ENCODE measurements around the gene SELP. TPM values are rescaled to one million over a fixed set of nuclear protein-coding genes. Genes with fewer than 3 reads are reported as not detected.
A peak's percentile ranks its signal among the peaks of the same experiment; 100 is the strongest.

Gene SELP
- total RNA-seq, 2 donors from 2014 or later, result not detected

DNA sequence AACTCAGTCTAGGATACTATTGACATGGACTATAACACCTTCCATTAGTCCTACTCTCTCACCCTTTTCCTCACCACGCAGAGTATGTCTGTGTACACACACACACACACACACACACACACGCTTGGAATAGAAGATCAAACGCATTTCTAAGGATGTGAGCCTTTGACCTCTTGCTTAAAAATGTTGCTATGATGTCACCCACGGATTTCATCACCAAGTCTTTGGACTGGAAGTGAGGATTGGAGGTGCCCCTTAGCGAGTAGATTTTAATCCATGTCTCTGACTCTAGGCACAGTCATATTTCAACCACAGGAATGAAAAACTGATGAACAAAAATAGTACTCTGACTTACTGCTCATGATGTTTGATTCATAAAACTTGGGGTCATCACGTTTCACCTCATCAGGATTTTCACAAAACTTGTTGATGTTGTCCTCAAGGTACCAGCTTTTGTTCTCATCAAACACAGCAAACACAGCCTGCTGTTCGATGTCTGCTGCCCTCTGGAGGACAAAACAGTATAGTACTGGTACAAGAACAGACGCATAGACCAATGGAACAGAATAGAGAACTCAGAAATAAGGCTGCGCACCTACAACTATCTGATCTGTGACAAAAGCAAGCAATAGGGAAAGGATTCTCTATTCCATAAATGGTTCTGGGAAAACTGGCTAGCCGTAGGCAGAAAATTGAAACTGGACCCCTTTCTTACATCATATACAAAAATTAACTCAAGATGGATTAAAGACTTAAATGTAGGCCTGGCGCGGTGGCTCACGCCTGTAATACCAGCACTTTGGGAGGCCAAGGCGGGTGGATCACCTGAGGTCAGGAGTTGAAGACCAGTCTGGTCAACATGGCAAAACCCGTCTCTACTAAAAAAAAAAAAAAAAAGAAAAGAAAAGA is 83.6 kb downstream of the SELP start:
- Mint-ChIP-seq H3K27ac (no peak overlapping the region), H3K27me3 (ENCODE audit: insufficient read depth) (no peaks in the 10 kb centered on the region), H3K4me1 (peaks cover 4% of the 10 kb centered on the region), H3K4me3 (no peak overlapping the region), H3K9me3 (no peaks in the 10 kb centered on the region), H3K36me3 (ENCODE audit: low read depth) (no peaks in the 10 kb centered on the region)
- Histone ChIP-seq H3K27me3 (ENCODE audit: control insufficient read depth, insufficient read depth, low read length, poor library complexity, severe bottlenecking) (no peaks in the 10 kb centered on the region), H3K9me3 (ENCODE audit: control insufficient read depth, low read length) (no peaks in the 10 kb centered on the region), H3K9ac (ENCODE audit: extremely low read depth, low read length, poor library complexity, severe bottlenecking) (no peak overlapping the region), H3K27ac (ENCODE audit: low read depth, low read length) (no peak overlapping the region), H3K4me1 (ENCODE audit: control insufficient read depth, insufficient read depth, low read length) (no peaks in the 10 kb centered on the region), H3K4me3 (ENCODE audit: low read length) (no peak overlapping the region), H3K36me3 (ENCODE audit: control insufficient read depth, insufficient read depth, low read length) (no peaks in the 10 kb centered on the region)
- WGBS, 2 experiments (ENCODE audit: insufficient coverage in 1 of 2, insufficient read length in 1 of 2), result 58 to 63% methylated on average over 11 to 15 of the region's 15 CpGs
- TF ChIP-seq, protein P1, sequence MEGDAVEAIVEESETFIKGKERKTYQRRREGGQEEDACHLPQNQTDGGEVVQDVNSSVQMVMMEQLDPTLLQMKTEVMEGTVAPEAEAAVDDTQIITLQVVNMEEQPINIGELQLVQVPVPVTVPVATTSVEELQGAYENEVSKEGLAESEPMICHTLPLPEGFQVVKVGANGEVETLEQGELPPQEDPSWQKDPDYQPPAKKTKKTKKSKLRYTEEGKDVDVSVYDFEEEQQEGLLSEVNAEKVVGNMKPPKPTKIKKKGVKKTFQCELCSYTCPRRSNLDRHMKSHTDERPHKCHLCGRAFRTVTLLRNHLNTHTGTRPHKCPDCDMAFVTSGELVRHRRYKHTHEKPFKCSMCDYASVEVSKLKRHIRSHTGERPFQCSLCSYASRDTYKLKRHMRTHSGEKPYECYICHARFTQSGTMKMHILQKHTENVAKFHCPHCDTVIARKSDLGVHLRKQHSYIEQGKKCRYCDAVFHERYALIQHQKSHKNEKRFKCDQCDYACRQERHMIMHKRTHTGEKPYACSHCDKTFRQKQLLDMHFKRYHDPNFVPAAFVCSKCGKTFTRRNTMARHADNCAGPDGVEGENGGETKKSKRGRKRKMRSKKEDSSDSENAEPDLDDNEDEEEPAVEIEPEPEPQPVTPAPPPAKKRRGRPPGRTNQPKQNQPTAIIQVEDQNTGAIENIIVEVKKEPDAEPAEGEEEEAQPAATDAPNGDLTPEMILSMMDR (conservative IDR thresholded peaks at IDR 0.05), result peak; percentile 90
- DNase-seq, result peak; percentile 71

DNA sequence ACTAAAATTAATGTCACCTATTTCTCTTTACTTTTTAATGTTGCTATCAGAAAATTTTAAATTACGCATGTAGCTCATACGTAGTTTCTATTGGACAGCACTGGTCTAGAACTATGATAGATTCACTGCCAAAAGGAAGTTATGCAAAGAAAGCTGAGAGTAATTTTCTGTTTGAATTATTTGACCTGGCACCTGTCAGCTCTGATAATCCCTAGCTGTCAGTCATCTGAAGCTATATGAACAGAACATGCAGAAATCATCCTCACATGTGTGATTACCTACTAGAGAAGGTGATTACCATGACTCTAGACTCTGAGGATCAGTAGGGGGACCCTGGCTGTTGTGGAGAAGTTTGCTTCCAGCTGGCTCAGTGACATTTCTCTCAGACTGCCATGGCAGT is 84.5 kb downstream of the SELP start:
- H3K27me3 Mint-ChIP-seq (ENCODE audit: insufficient read depth), result no peaks in the 10 kb centered on the region
- WGBS, 2 experiments (ENCODE audit: insufficient coverage in 1 of 2, insufficient read length in 1 of 2), result 92% methylated on average over 2 of the region's 2 CpGs; no CpG with 5 or more reads in 1 of the 2 experiments
- no peaks in the 10 kb centered on the region for H3K36me3 Mint-ChIP-seq (ENCODE audit: low read depth)

GRCh38 chr1:169538998-169539871 is 90.7 kb downstream of the SELP start:
- Mint-ChIP-seq H3K36me3 (ENCODE audit: low read depth) (no peaks in the 10 kb centered on the region), H3K27me3 (ENCODE audit: insufficient read depth) (no peaks in the 10 kb centered on the region), H3K9me3 (peaks cover 3% of the 10 kb centered on the region), H3K4me3 (no peak overlapping the region), H3K4me1 (no peaks in the 10 kb centered on the region), H3K27ac (no peak overlapping the region)
- TF ChIP-seq, protein P1 (conservative IDR thresholded peaks at IDR 0.05), result no peak
- Histone ChIP-seq H3K27me3 (ENCODE audit: control insufficient read depth, insufficient read depth, low read length, poor library complexity, severe bottlenecking) (no peaks in the 10 kb centered on the region), H3K36me3 (ENCODE audit: control insufficient read depth, insufficient read depth, low read length) (no peaks in the 10 kb centered on the region), H3K4me3 (ENCODE audit: low read length) (no peak overlapping the region), H3K9me3 (ENCODE audit: control insufficient read depth, low read length) (no peaks in the 10 kb centered on the region), H3K4me1 (ENCODE audit: control insufficient read depth, insufficient read depth, low read length) (no peaks in the 10 kb centered on the region), H3K9ac (ENCODE audit: extremely low read depth, low read length, poor library complexity, severe bottlenecking) (no peak overlapping the region), H3K27ac (ENCODE audit: low read depth, low read length) (no peak overlapping the region)
- WGBS, 2 experiments (ENCODE audit: insufficient coverage in 1 of 2, insufficient read length in 1 of 2), result 92 to 100% methylated on average over 1 to 3 of the region's 3 CpGs
- no peak for DNase-seq

More for the DNA sequence above, 84.5 kb downstream of the SELP start:
- H3K4me3 Mint-ChIP-seq, result no peak overlapping the region
- Histone ChIP-seq H3K27ac (ENCODE audit: low read depth, low read length) (no peak overlapping the region), H3K9ac (ENCODE audit: extremely low read depth, low read length, poor library complexity, severe bottlenecking) (no peak overlapping the region), H3K36me3 (ENCODE audit: control insufficient read depth, insufficient read depth, low read length) (no peaks in the 10 kb centered on the region), H3K4me3 (ENCODE audit: low read length) (no peak overlapping the region), H3K4me1 (ENCODE audit: control insufficient read depth, insufficient read depth, low read length) (no peaks in the 10 kb centered on the region), H3K9me3 (ENCODE audit: control insufficient read depth, low read length) (no peaks in the 10 kb centered on the region), H3K27me3 (ENCODE audit: control insufficient read depth, insufficient read depth, low read length, poor library complexity, severe bottlenecking) (no peaks in the 10 kb centered on the region)
- peaks cover 2% of the 10 kb centered on the region for H3K4me1 Mint-ChIP-seq
- TF ChIP-seq, protein P1 (conservative IDR thresholded peaks at IDR 0.05), result no peak
- H3K9me3 Mint-ChIP-seq, result no peaks in the 10 kb centered on the region
- no peak overlapping the region for H3K27ac Mint-ChIP-seq
- DNase-seq, result no peak

Other genes with a start within 250 kb of the SELP start
- 1 to 10 TPM; 4.9 to 7.8 TPM for gene CCDC181, start 202.7 kb downstream of the SELP start, total RNA-seq
- gene SLC19A2, start 144.2 kb downstream of the SELP start, total RNA-seq, result 10 to 100 TPM; 11.5 to 12.9 TPM
- under 1 TPM; 0.04 to 0.09 TPM for gene F5, start 43.6 kb downstream of the SELP start, total RNA-seq
- gene SELL, start 81.5 kb upstream of the SELP start, total RNA-seq, result under 1 TPM in 1 of 2 donors, not detected in 1; 0.95 TPM
- not detected for gene SELE, start 104.0 kb upstream of the SELP start, total RNA-seq
- gene METTL18, start 164.8 kb upstream of the SELP start, total RNA-seq, result 1 to 10 TPM; 6.7 to 7.3 TPM

Data from endodermal cell (in vitro differentiated cells).